Ascending aorta (tissue), 2 donors: ENCODE measurements around the gene MCC. TPM values are rescaled to one million over a fixed set of nuclear protein-coding genes. Genes with fewer than 3 reads are reported as not detected.

Experiments
- DNase-seq, 2 donors: peaks; one replicate each; pipeline ENCODE4 v3.0.0-alpha.2; 2019; ENCODE audit warnings: low spot score in 2 of 2
- H3K27ac ChIP-seq, 2 donors: fragments of 200-600 bp; sonication (generic); one replicate each; pipeline ENCODE4 v1.5.1; 2016 to 2017; ENCODE audit warnings: mild to moderate bottlenecking in 1 of 2
- H3K27me3 ChIP-seq: fragments of 200-600 bp; sonication (generic); one replicate; pipeline ENCODE4 v1.5.1; 2017
- H3K36me3 ChIP-seq, 2 donors: fragments of 200-600 bp; sonication (generic); one replicate each; pipeline ENCODE4 v1.5.1; 2016
- H3K4me1 ChIP-seq, 2 donors: fragments of 200-600 bp; sonication (generic); one replicate each; pipeline ENCODE4 v1.5.1; 2016 to 2017; ENCODE audit warnings: mild to moderate bottlenecking in 1 of 2
- H3K4me3 ChIP-seq, 2 donors: fragments of 200-600 bp; sonication (generic); one replicate each; pipeline ENCODE4 v1.5.1; 2016 to 2017; ENCODE audit warnings: mild to moderate bottlenecking in 1 of 2
- H3K9me3 ChIP-seq, 2 donors: fragments of 200-600 bp; sonication (generic); one replicate each; pipeline ENCODE4 v1.5.1; 2016
- intact Hi-C: fragments of 100-400 bp; cut with DNase I; formaldehyde crosslinking; loops from one replicate; pipeline ENCODE4 v1.15.1; 2023
- total RNA-seq: library from RNA; depleted of rRNA; stranded (reverse); fragments of >200 nt; gene quantifications from one replicate; pipeline ENCODE4 v1.1.0, GENCODE V29; 2016
- TF ChIP-seq, protein P1 (sequence below), 3 experiments: fragments of 200-600 bp in 2 of 3; fragments of 450-650 bp in 1 of 3; sonication (generic) in 2 of 3; IDR thresholded peaks; one replicate each; pipeline ENCODE4 v1.5.1; 2016 to 2019; ENCODE audit warnings: antibody characterized with exemption in 3 of 3, mild to moderate bottlenecking in 1 of 3, moderate library complexity in 1 of 3

MCC gene
- total RNA-seq, 1 donor from 2014 or later: 67.9 TPM

DNA sequence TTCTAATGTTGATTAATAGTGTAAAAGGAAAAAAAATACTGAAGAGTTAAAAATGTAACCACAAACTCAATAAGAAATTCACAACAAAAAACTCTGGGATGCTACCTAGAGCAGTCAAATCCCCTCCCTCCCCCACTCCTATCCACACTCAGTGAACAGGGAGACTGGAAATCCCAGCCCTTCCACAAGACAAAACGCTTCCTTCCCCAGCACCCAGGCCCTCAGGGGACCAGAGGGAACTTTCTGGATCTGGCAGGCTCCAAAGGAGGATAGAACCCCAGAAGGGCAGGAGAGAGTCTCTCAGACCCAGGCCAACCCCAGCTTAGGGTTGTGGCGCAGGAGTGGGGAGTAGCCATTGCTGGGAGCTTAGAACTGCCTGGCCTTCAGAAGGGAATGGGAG lies 456.7 kb downstream of the MCC start:
- intact Hi-C loops: no loop called here
- TF ChIP-seq, protein P1, sequence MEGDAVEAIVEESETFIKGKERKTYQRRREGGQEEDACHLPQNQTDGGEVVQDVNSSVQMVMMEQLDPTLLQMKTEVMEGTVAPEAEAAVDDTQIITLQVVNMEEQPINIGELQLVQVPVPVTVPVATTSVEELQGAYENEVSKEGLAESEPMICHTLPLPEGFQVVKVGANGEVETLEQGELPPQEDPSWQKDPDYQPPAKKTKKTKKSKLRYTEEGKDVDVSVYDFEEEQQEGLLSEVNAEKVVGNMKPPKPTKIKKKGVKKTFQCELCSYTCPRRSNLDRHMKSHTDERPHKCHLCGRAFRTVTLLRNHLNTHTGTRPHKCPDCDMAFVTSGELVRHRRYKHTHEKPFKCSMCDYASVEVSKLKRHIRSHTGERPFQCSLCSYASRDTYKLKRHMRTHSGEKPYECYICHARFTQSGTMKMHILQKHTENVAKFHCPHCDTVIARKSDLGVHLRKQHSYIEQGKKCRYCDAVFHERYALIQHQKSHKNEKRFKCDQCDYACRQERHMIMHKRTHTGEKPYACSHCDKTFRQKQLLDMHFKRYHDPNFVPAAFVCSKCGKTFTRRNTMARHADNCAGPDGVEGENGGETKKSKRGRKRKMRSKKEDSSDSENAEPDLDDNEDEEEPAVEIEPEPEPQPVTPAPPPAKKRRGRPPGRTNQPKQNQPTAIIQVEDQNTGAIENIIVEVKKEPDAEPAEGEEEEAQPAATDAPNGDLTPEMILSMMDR (IDR thresholded peaks at IDR 0.05): no peak
- H3K27ac ChIP-seq: no peak overlapping the region
- H3K4me1 ChIP-seq: no peaks in the 10 kb centered on the region
- peaks cover 10 to 21% of the 10 kb centered on the region in 2 donors for H3K36me3 ChIP-seq
- no peaks in the 10 kb centered on the region for H3K27me3 ChIP-seq
- no peak for DNase-seq
- no peak overlapping the region for H3K4me3 ChIP-seq
- H3K9me3 ChIP-seq: no peaks in the 10 kb centered on the region

DNA sequence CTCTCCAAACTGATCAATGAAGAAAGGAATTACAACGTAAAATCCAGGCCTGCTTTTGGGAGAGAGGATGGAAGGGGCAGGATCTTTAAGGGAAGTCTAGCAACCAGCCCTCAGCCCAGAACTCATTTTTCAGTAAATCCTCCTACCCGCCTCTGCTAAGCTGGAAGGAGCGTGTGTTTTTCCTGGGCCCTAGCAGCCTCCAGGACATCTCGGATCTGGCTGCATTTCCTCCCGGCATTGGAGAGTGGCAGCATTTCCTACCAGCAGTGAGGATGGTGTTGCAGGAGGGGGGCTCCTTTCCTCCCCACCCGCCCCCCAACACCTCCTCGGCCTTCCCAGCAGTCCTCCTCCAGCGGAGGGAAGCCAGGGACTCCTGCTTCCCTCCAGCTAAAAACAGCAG lies 457.1 kb downstream of the MCC start:
- Histone ChIP-seq H3K27me3 (no peaks in the 10 kb centered on the region), H3K4me1 (no peaks in the 10 kb centered on the region), H3K27ac (no peak overlapping the region), H3K4me3 (no peak overlapping the region), H3K9me3 (no peaks in the 10 kb centered on the region), H3K36me3 (peaks cover 10 to 22% of the 10 kb centered on the region in 2 donors)
- TF ChIP-seq, protein P1 (IDR thresholded peaks at IDR 0.05): no peak
- no peak for DNase-seq
- intact Hi-C loops: no loop called here

DNA sequence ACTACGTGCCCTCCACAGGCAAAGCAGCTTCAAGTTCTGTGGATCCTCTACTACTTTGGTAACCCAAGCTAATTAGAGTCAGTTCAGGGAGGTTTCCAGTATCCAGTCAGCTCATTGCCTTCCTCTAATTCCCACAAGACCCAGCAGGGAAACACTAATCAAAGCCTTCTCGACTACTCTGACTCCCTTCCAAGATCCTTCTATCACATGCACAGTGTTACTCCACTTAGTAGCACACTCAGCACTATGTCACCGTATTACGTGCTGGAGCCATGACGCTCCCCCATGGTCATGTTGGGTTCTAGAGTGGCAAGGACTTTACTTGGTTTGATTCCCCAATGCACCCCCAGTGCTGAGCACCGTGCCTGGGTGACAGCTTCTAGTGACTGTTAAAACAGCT lies 458.6 kb downstream of the MCC start:
- Histone ChIP-seq H3K4me1 (no peaks in the 10 kb centered on the region), H3K4me3 (no peak overlapping the region), H3K9me3 (no peaks in the 10 kb centered on the region), H3K27me3 (no peaks in the 10 kb centered on the region), H3K36me3 (peaks cover 10 to 27% of the 10 kb centered on the region in 2 donors), H3K27ac (no peak overlapping the region)
- TF ChIP-seq, protein P1 (IDR thresholded peaks at IDR 0.05): no peak
- no peak for DNase-seq
- intact Hi-C loops: no loop called here

DNA sequence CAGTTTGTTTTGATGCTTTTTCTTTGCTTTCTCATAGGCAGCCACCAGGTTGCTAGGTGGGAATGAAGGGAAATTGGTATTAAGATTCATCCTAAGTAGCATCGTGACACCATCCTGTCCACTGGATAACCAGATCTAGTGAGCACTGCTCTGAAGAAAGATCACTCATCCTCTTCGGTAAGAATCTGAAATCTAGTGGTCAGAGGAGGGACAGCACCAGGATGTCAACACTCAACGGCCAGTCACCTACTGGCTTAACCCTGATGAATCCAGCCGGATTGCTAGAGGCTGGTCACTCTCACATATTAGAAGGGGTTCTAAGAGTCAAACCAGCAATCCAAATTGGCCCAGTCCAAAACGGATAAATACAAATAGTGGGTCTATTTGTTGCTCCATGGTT lies 460.8 kb downstream of the MCC start:
- Histone ChIP-seq H3K9me3 (no peaks in the 10 kb centered on the region), H3K27ac (no peak overlapping the region), H3K4me3 (no peak overlapping the region), H3K36me3 (peaks cover 10 to 31% of the 10 kb centered on the region in 2 donors), H3K27me3 (no peaks in the 10 kb centered on the region), H3K4me1 (no peaks in the 10 kb centered on the region)
- DNase-seq: no peak
- TF ChIP-seq, protein P1 (IDR thresholded peaks at IDR 0.05): no peak
- intact Hi-C loops: no loop called here

DNA sequence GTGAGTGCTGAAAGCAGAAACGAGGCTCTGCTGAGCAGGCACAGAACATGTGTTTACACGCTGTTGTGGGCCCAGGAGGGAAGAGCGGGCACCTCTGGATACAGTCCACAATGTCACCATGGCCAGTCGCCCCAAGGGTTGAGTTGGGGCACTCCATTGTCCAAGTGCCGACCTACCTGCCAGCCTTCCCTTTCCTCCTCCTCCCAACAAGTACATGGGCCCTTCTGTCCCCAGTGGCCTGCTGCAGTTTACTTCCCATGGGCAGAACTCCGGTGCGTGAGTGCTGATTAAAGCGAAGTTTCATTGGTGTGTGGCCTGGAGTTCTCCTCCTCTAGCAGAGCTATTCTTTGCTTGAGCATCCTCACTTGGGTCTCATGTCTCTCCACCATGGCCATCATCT lies 461.2 kb downstream of the MCC start:
- no peak for DNase-seq

More for the DNA sequence above, 461.2 kb downstream of the MCC start:
- TF ChIP-seq, protein P1 (IDR thresholded peaks at IDR 0.05): no peak
- intact Hi-C loops: no loop called here
- Histone ChIP-seq H3K27ac (no peak overlapping the region), H3K4me1 (no peaks in the 10 kb centered on the region), H3K4me3 (no peak overlapping the region), H3K36me3 (peaks cover 10 to 31% of the 10 kb centered on the region in 2 donors), H3K27me3 (no peaks in the 10 kb centered on the region), H3K9me3 (no peaks in the 10 kb centered on the region)
